Mesodermal cell (in vitro differentiated cells): ENCODE results near the gene GGCX.
A peak's percentile ranks its signal among the peaks of the same experiment; 100 is the strongest.
"Not testable (repeated sequence)": the region's sequence is repeated elsewhere in the genome, so short reads cannot be mapped to it uniquely, and the experiment has no call there.

Experiments
- H3K27ac ChIP-seq: 2 replicates; pipeline ENCODE4 v1.7.0; 2013; ENCODE audit warnings: mild to moderate bottlenecking, low read depth, low read length, moderate library complexity; ENCODE audit not compliant: severe bottlenecking
- H3K36me3 ChIP-seq: 2 replicates; pipeline ENCODE4 v1.7.1; 2013; ENCODE audit warnings: mild to moderate bottlenecking, low read length, moderate library complexity; ENCODE audit not compliant: control insufficient read depth, insufficient read depth
- H3K4me1 ChIP-seq: one replicate; pipeline ENCODE4 v1.7.1; 2013; ENCODE audit warnings: mild to moderate bottlenecking, low read length; ENCODE audit not compliant: insufficient read depth, control insufficient read depth, poor library complexity, severe bottlenecking
- H3K4me3 ChIP-seq: 2 replicates; pipeline ENCODE4 v1.7.0; 2013; ENCODE audit warnings: low read length, control low read depth, mild to moderate bottlenecking; ENCODE audit not compliant: insufficient read depth, poor library complexity, severe bottlenecking; ENCODE audit errors: extremely low read depth
- H3K9me3 ChIP-seq: 2 replicates; pipeline ENCODE4 v1.7.1; 2013; ENCODE audit warnings: mild to moderate bottlenecking, low read length, moderate library complexity; ENCODE audit not compliant: control insufficient read depth
- WGBS, 2 experiments: methylation state at CpG; one replicate each; pipeline ENCODE4 v1.1.5; 2013; ENCODE audit warnings: missing lambda C conversion rate in 2 of 2; ENCODE audit not compliant: insufficient coverage in 2 of 2; 5-methylcytosine and 5-hydroxymethylcytosine counted together

The GGCX gene

GRCh38 chr2:85593023-85593422 lies 31.7 kb upstream of the GGCX start:
- 77% methylated on average over 3 of the region's 3 CpGs for WGBS, 2 experiments

GRCh38 chr2:85592299-85592698 lies 31.0 kb upstream of the GGCX start:
- H3K9me3 ChIP-seq, H3K27ac ChIP-seq, H3K4me3 ChIP-seq: not testable (repeated sequence)
- Histone ChIP-seq H3K4me1 (peaks cover 32% of the 10 kb centered on the region), H3K36me3 (peaks cover 10% of the 10 kb centered on the region)
- WGBS, 2 experiments: 90 to 97% methylated on average over 6 to 7 of the region's 9 CpGs

More at GRCh38 chr2:85593023-85593422, 31.7 kb upstream of the GGCX start:
- peaks cover 26% of the 10 kb centered on the region for H3K4me1 ChIP-seq
- H3K9me3 ChIP-seq: no peaks in the 10 kb centered on the region
- no peak overlapping the region for H3K4me3 ChIP-seq
- no peak overlapping the region for H3K27ac ChIP-seq
- peaks cover 17% of the 10 kb centered on the region for H3K36me3 ChIP-seq

- Histone ChIP-seq H3K27ac (no peak overlapping the region), H3K4me3 (no peak overlapping the region), H3K4me1 (peaks cover 33% of the 10 kb centered on the region), H3K36me3 (peaks cover 3% of the 10 kb centered on the region), H3K9me3 (no peaks in the 10 kb centered on the region)
- 90 to 94% methylated on average over 10 of the region's 12 CpGs for WGBS, 2 experiments
Measured at GRCh38 chr2:85591563-85591962, 30.3 kb upstream of the GGCX start.

GRCh38 chr2:85590950-85591349 lies 29.7 kb upstream of the GGCX start:
- Histone ChIP-seq H3K9me3 (no peaks in the 10 kb centered on the region), H3K36me3 (no peaks in the 10 kb centered on the region), H3K4me3 (no peak overlapping the region), H3K4me1 (peaks cover 37% of the 10 kb centered on the region), H3K27ac (peak overlapping the region; percentile 24)
- 90 to 95% methylated on average over 2 of the region's 2 CpGs for WGBS, 2 experiments

- Histone ChIP-seq H3K36me3 (no peaks in the 10 kb centered on the region), H3K9me3 (no peaks in the 10 kb centered on the region), H3K27ac (peak overlapping the region; percentile 24), H3K4me3 (no peak overlapping the region), H3K4me1 (peaks cover 44% of the 10 kb centered on the region)
- WGBS, 2 experiments: 84 to 86% methylated on average over 5 to 6 of the region's 7 CpGs
Measured at GRCh38 chr2:85589982-85590791, 28.9 kb upstream of the GGCX start.

GRCh38 chr2:85589181-85589580 lies 27.9 kb upstream of the GGCX start:
- WGBS, 2 experiments: 94 to 97% methylated on average over 3 to 4 of the region's 4 CpGs
- Histone ChIP-seq H3K4me1 (peaks cover 46% of the 10 kb centered on the region), H3K27ac (no peak overlapping the region), H3K36me3 (no peaks in the 10 kb centered on the region), H3K4me3 (no peak overlapping the region), H3K9me3 (no peaks in the 10 kb centered on the region)

- Histone ChIP-seq H3K4me3 (no peak overlapping the region), H3K36me3 (no peaks in the 10 kb centered on the region), H3K27ac (no peak overlapping the region), H3K4me1 (peaks cover 46% of the 10 kb centered on the region), H3K9me3 (no peaks in the 10 kb centered on the region)
- WGBS, 2 experiments: 90 to 97% methylated on average over 3 of the region's 4 CpGs
Measured at GRCh38 chr2:85588645-85589044, 27.4 kb upstream of the GGCX start.

GRCh38 chr2:85588236-85588635 lies 26.9 kb upstream of the GGCX start:
- no peaks in the 10 kb centered on the region for H3K9me3 ChIP-seq
- H3K27ac ChIP-seq: no peak overlapping the region
- no peak overlapping the region for H3K4me3 ChIP-seq
- no peaks in the 10 kb centered on the region for H3K36me3 ChIP-seq
- peaks cover 46% of the 10 kb centered on the region for H3K4me1 ChIP-seq
- 61 to 83% methylated on average over 4 of the region's 4 CpGs for WGBS, 2 experiments

- Histone ChIP-seq H3K27ac (peak overlapping the region; percentile 85), H3K9me3 (no peaks in the 10 kb centered on the region), H3K4me3 (no peak overlapping the region), H3K36me3 (no peaks in the 10 kb centered on the region), H3K4me1 (peaks cover 43% of the 10 kb centered on the region)
- WGBS, 2 experiments: 86 to 88% methylated on average over 1 of the region's 1 CpG
Measured at GRCh38 chr2:85585781-85586105, 24.4 kb upstream of the GGCX start.

- WGBS, 2 experiments: 71 to 73% methylated on average over 3 to 7 of the region's 9 CpGs
- H3K4me3 ChIP-seq: peak overlapping the region; percentile 23
- H3K9me3 ChIP-seq: no peaks in the 10 kb centered on the region
- no peaks in the 10 kb centered on the region for H3K36me3 ChIP-seq
- H3K27ac ChIP-seq: peak overlapping the region; percentile 85
- peaks cover 37% of the 10 kb centered on the region for H3K4me1 ChIP-seq
Measured at GRCh38 chr2:85584857-85585780, 23.8 kb upstream of the GGCX start.
